H1 (cell line): ENCODE measurements around the gene MAPK11. TPM values are rescaled to one million over a fixed set of nuclear protein-coding genes. Genes with fewer than 3 reads are reported as not detected.

Experiments
- CTCF ChIA-PET: fragments of 300-600 bp; sonication (Branson Sonifier 250); formaldehyde crosslinking; loops from one replicate; lab custom pipeline; 2021; ENCODE audit not compliant: partially characterized antibody; lab: Charles Lee
- POLR2A ChIA-PET: fragments of 300-600 bp; sonication (Branson Sonifier 250); formaldehyde crosslinking; loops from one replicate; lab custom pipeline; 2021; ENCODE audit warnings: inconsistent platforms; ENCODE audit not compliant: partially characterized antibody; lab: Charles Lee
- DNase-seq, 2 experiments: peaks; one replicate each; pipeline versions ENCODE4 v3.0.0 to v3.0.0-alpha.2; 2010 to 2022; ENCODE audit warnings: low spot score in 2 of 2, low read depth in 1 of 2, mixed read lengths in 1 of 2
- FAIRE-seq: peaks from 2 replicates; lab custom pipeline; 2011; peaks lifted over from hg19 to GRCh38; lab: Jason Lieb, UNC
- H2AFZ ChIP-seq: 2 replicates; pipeline ENCODE4 v1.8.1; 2012; ENCODE audit warnings: low read length, inconsistent platforms
- H2AK5ac ChIP-seq: 2 replicates; pipeline ENCODE4 v1.6.1; 2013; ENCODE audit warnings: low read depth, low read length
- H2BK120ac ChIP-seq: replicated peaks from 2 replicates; pipeline ENCODE3; 2013; ENCODE audit warnings: low read depth, low read length, inconsistent platforms
- H2BK12ac ChIP-seq: 2 replicates; pipeline ENCODE4 v1.6.1; 2013; ENCODE audit warnings: low read depth, low read length
- H2BK15ac ChIP-seq: 2 replicates; pipeline ENCODE4 v1.6.1; 2013; ENCODE audit warnings: low read length
- H2BK20ac ChIP-seq: 2 replicates; pipeline ENCODE4 v1.6.1; 2013; ENCODE audit warnings: low read length
- H2BK5ac ChIP-seq: 2 replicates; pipeline ENCODE4 v1.6.1; 2013; ENCODE audit warnings: low read depth, low read length
- H3K14ac ChIP-seq: 2 replicates; pipeline ENCODE4 v1.6.1; 2013; ENCODE audit warnings: inconsistent platforms; ENCODE audit not compliant: insufficient read length
- H3K18ac ChIP-seq: 2 replicates; pipeline ENCODE4 v1.6.1; 2013; ENCODE audit warnings: low read length; ENCODE audit errors: extremely low read depth
- H3K23ac ChIP-seq: 2 replicates; pipeline ENCODE4 v1.6.1; 2013; ENCODE audit warnings: inconsistent platforms; ENCODE audit not compliant: insufficient read length
- H3K23me2 ChIP-seq: 2 replicates; pipeline ENCODE4 v1.6.1; 2013; ENCODE audit warnings: low read depth, low read length
- H3K27ac ChIP-seq: 2 replicates; pipeline ENCODE4 v1.6.1; 2011; ENCODE audit warnings: low read depth, low read length, inconsistent platforms
- H3K27me3 ChIP-seq, 4 experiments: replicated peaks in 1 of 4; 1 replicate in 1 of 4; 2 replicates in 3 of 4; pipeline versions ENCODE4 v1.6.1 to v1.8.1; 2011 to 2013; ENCODE audit warnings: low read length in 3 of 4, mild to moderate bottlenecking in 3 of 4, inconsistent platforms in 2 of 4, mixed read lengths in 2 of 4, moderate library complexity in 1 of 4; ENCODE audit not compliant: control insufficient read depth in 3 of 4, insufficient read depth in 3 of 4; ENCODE audit errors: extremely low read depth in 1 of 4
- H3K36me3 ChIP-seq, 4 experiments: 2 replicates each; pipeline versions ENCODE4 v1.6.1 to v1.8.1; 2011 to 2013; ENCODE audit warnings: mild to moderate bottlenecking in 4 of 4, low read length in 3 of 4, moderate library complexity in 2 of 4, control low read depth in 1 of 4, inconsistent platforms in 1 of 4; ENCODE audit not compliant: insufficient read depth in 4 of 4, control insufficient read depth in 2 of 4
- H3K4ac ChIP-seq: replicated peaks from 2 replicates; pipeline ENCODE3; 2013; ENCODE audit warnings: low read length, low read depth, mixed read lengths, inconsistent platforms; ENCODE audit not compliant: insufficient read length
- H3K4me1 ChIP-seq, 4 experiments: replicated peaks in 1 of 4; 1 replicate in 1 of 4; 2 replicates in 3 of 4; pipeline versions ENCODE4 v1.6.1 to v1.8.1; 2011 to 2013; ENCODE audit warnings: low read length in 3 of 4, inconsistent platforms in 2 of 4, mixed read lengths in 1 of 4; ENCODE audit not compliant: insufficient read depth in 4 of 4, control insufficient read depth in 3 of 4
- H3K4me2 ChIP-seq, 2 experiments: 2 replicates each; pipeline versions ENCODE4 v1.6.1 to v1.8.1; 2011 to 2013; ENCODE audit warnings: low read depth in 2 of 2, low read length in 2 of 2, control low read depth in 1 of 2, inconsistent platforms in 1 of 2, mild to moderate bottlenecking in 1 of 2; ENCODE audit not compliant: insufficient read depth in 1 of 2
- H3K4me3 ChIP-seq, 4 experiments: fragments of 200-600, 300-600 bp in 1 of 4; sonication (generic), shearing (Covaris generic), sonication (Bioruptor Twin) in 1 of 4; 2 replicates each; pipeline versions ENCODE4 v1.5.1 to v1.8.1; 2011 to 2016; ENCODE audit warnings: low read length in 4 of 4, low read depth in 3 of 4, control low read depth in 2 of 4, inconsistent platforms in 2 of 4, mild to moderate bottlenecking in 2 of 4, mixed read lengths in 1 of 4, moderate library complexity in 1 of 4; ENCODE audit not compliant: insufficient read depth in 2 of 4; ENCODE audit errors: extremely low read depth in 1 of 4
- H3K56ac ChIP-seq: replicated peaks from 2 replicates; pipeline ENCODE3; 2013; ENCODE audit warnings: low read depth, mild to moderate bottlenecking, mixed read lengths, low read length, inconsistent platforms; ENCODE audit not compliant: insufficient read length
- H3K79me1 ChIP-seq: 2 replicates; pipeline ENCODE4 v1.6.1; 2013; ENCODE audit warnings: low read depth, low read length, control low read depth
- H3K79me2 ChIP-seq, 2 experiments: 2 replicates each; pipeline versions ENCODE4 v1.6.1 to v1.8.1; 2012 to 2013; ENCODE audit warnings: low read length in 2 of 2, mild to moderate bottlenecking in 2 of 2, inconsistent platforms in 1 of 2; ENCODE audit not compliant: insufficient read depth in 2 of 2, control insufficient read depth in 1 of 2
- H3K9ac ChIP-seq, 4 experiments: replicated peaks in 1 of 4; 1 replicate in 1 of 4; 2 replicates in 3 of 4; pipeline versions ENCODE4 v1.6.1 to v1.8.1; 2011 to 2013; ENCODE audit warnings: low read depth in 3 of 4, low read length in 3 of 4, control low read depth in 2 of 4, mild to moderate bottlenecking in 2 of 4, moderate library complexity in 2 of 4, inconsistent platforms in 1 of 4; ENCODE audit errors: extremely low read depth in 1 of 4
- H3K9me3 ChIP-seq, 2 experiments: 2 replicates each; pipeline versions ENCODE4 v1.6.1 to v1.8.1; 2012 to 2013; ENCODE audit warnings: mild to moderate bottlenecking in 2 of 2, moderate library complexity in 2 of 2, control low read depth in 1 of 2, inconsistent platforms in 1 of 2, low read depth in 1 of 2, low read length in 1 of 2, mixed read lengths in 1 of 2; ENCODE audit not compliant: insufficient read depth in 2 of 2
- H4K20me1 ChIP-seq, 2 experiments: replicated peaks in 1 of 2; 2 replicates each; pipeline versions ENCODE3 to v1.8.1; 2011 to 2013; ENCODE audit warnings: inconsistent platforms in 2 of 2, low read length in 2 of 2, mild to moderate bottlenecking in 1 of 2; ENCODE audit not compliant: insufficient read depth in 2 of 2, control insufficient read depth in 1 of 2
- H4K5ac ChIP-seq: 2 replicates; pipeline ENCODE4 v1.6.1; 2013; ENCODE audit warnings: low read length, low read depth, mixed read lengths, inconsistent platforms; ENCODE audit not compliant: insufficient read length
- H4K8ac ChIP-seq: 2 replicates; pipeline ENCODE4 v1.8.0; 2013; ENCODE audit warnings: mild to moderate bottlenecking, moderate library complexity, low read length, inconsistent platforms; ENCODE audit not compliant: insufficient read depth; ENCODE audit errors: extremely low read depth
- H4K91ac ChIP-seq: replicated peaks from 2 replicates; pipeline ENCODE3; 2013; ENCODE audit warnings: low read length, mixed read lengths, inconsistent platforms; ENCODE audit not compliant: insufficient read length
- EGR1 ChIP-seq: IDR thresholded peaks from 2 replicates; pipeline ENCODE4 v1.6.1; 2011; ENCODE audit warnings: low read depth, low read length, borderline replicate concordance
- HDAC6 ChIP-seq: IDR thresholded peaks from one replicate; pipeline ENCODE4 v1.7.1; 2012; ENCODE audit warnings: low read depth, mild to moderate bottlenecking, inconsistent platforms, low read length, moderate library complexity
- SRF ChIP-seq: IDR thresholded peaks from 2 replicates; pipeline ENCODE4 v1.6.1; 2011; ENCODE audit warnings: mild to moderate bottlenecking, low read depth, low read length, moderate library complexity
- TAF7 ChIP-seq: optimal IDR thresholded peaks from 2 replicates; pipeline ENCODE3; 2011; ENCODE audit warnings: low read depth, mild to moderate bottlenecking, inconsistent platforms, low read length, moderate library complexity, borderline replicate concordance
- WGBS, 2 experiments: shearing (Covaris generic) in 1 of 2; methylation state at CpG; one replicate each; pipeline versions ENCODE4 v1.1.6 to v1.1.7; 2013 to 2015; ENCODE audit warnings: low lambda C conversion rate in 2 of 2, mixed read lengths in 2 of 2, inconsistent platforms in 1 of 2, low coverage in 1 of 2, missing lambda C conversion rate in 1 of 2; ENCODE audit not compliant: insufficient replicate concordance in 2 of 2, insufficient coverage in 1 of 2, insufficient read length in 1 of 2; ENCODE audit errors: extremely low coverage in 1 of 2, missing lambda C conversion rate in 1 of 2; 5-methylcytosine and 5-hydroxymethylcytosine counted together
- polyA plus RNA-seq, 7 experiments: library from polyadenylated mRNA; depleted of rRNA in 3 of 7; stranded (reverse) in 5 of 7; unstranded in 2 of 7; fragments of >200 nt in 5 of 7; fragments of 200-250 nt in 2 of 7; gene quantifications; 1 replicate in 5 of 7; 2 replicates in 1 of 7; 4 replicates in 1 of 7; pipeline versions ENCODE4 v1.2.1 to v1.2.3, GENCODE V29; 2011 to 2013; ENCODE audit warnings: missing spikeins in 2 of 7, mixed read lengths in 2 of 7
- total RNA-seq: library from RNA; stranded (reverse); fragmentation: NEBNext Ultra II Directional; extraction: Animal tissue kit (Norgen Biotek cat#: 25700); gene quantifications from 2 replicates; pipeline ENCODE4 v1.2.1, GENCODE V29; 2021

The MAPK11 gene
- total and polyA plus RNA-seq, 2 of the 8 experiments (the other 6 are each of a cell fraction or from before 2014, with no cell fraction given) = 0.70 to 1.5 TPM

DNA sequence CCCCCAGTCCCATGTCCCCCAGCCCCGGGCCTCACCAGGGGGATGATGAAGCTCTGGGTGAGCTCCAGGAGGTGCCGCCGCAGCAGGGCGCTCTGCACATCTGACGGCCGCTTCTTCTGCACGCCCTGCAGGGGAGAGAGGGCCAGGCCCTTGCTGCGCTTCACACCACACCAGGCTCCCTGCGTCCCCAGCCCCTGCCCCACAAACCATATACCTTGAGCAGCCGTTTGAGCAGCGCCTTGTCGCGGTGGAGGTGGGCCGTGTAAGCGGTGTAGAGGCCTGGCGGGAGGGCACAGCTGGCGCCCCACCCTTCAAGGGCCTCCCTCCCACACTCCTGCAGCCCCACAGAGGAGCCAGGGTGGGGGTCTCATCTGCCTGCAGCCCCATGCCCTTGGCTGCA is 43.4 kb upstream of the MAPK11 start:
- Histone ChIP-seq H2BK120ac (no peak overlapping the region), H4K8ac (no peak overlapping the region), H4K91ac (no peak overlapping the region), H3K79me2 (no peaks in the 10 kb centered on the region), H3K4ac (no peak overlapping the region), H3K4me3 (no peak overlapping the region), H2BK15ac (no peak overlapping the region), H2BK20ac (no peak overlapping the region), H3K4me1 (peaks cover 0 to 10% (median 6%) of the 10 kb centered on the region in 4 experiments; a peak in 3 of 7 replicates), H3K56ac (no peak overlapping the region), H3K9me3 (no peaks in the 10 kb centered on the region), H3K14ac (no peak overlapping the region), H2AK5ac (no peak overlapping the region), H3K4me2 (no peak overlapping the region), H4K5ac (no peak overlapping the region), H3K23ac (no peak overlapping the region), H4K20me1 (no peaks in the 10 kb centered on the region), H3K23me2 (no peaks in the 10 kb centered on the region; the same call in 1 of the 2 replicates), H3K79me1 (no peaks in the 10 kb centered on the region), H3K27ac (no peak overlapping the region), H2AFZ (no peak overlapping the region), H3K9ac (no peak overlapping the region), H3K27me3 (no peaks in the 10 kb centered on the region; a peak in 1 of 7 replicates), H3K18ac (no peak overlapping the region), H2BK12ac (no peak overlapping the region; the same call in 1 of the 2 replicates), H3K36me3 (no peaks in the 10 kb centered on the region), H2BK5ac (no peak overlapping the region)
- DNase-seq (no peak), FAIRE-seq (no peak)
- 94% methylated on average over 9 of the region's 17 CpGs; no CpG with 5 or more reads in 1 of the 2 experiments for WGBS, 2 experiments
- CTCF ChIA-PET = interaction anchor here (0.6 to 1.7 kb wide), 4 partner anchors 9 to 306 kb away, joined by 3 to 5 read pairs (median 4); no protein-coding TSS in a partner anchor
- no peak for TF ChIP-seq EGR1
- TF ChIP-seq TAF7 = no peak
- no peak for TF ChIP-seq SRF
- no peak for TF ChIP-seq HDAC6
- POLR2A ChIA-PET = interaction anchor here (1.3 kb wide), 1 partner anchor 20 kb away, joined by 3 read pairs; no protein-coding TSS in a partner anchor
